Smooth muscle cell (in vitro differentiated cells): ENCODE data around the gene MYL3. TPM values are rescaled to one million over a fixed set of nuclear protein-coding genes. Genes with fewer than 3 reads are reported as not detected.

Experiments
- DNase-seq: peaks from one replicate; lab custom pipeline; 2025; ENCODE audit not compliant: unreplicated experiment; lab: John Stamatoyannopoulos, UW
- H2AFZ ChIP-seq: fragments of 200-600 bp; sonication (generic); 2 replicates; pipeline ENCODE4 v1.6.0; 2016; ENCODE audit warnings: antibody characterized with exemption, low read depth, mild to moderate bottlenecking
- H3F3A ChIP-seq: fragments of 200-600 bp; sonication (generic); 2 replicates; pipeline ENCODE4 v1.6.0; 2017; ENCODE audit warnings: antibody characterized with exemption, low read depth
- H3K27ac ChIP-seq: fragments of 200-600 bp; sonication (generic); 2 replicates; pipeline ENCODE4 v1.5.1; 2016; ENCODE audit warnings: low read depth, mild to moderate bottlenecking
- H3K27me3 ChIP-seq: fragments of 200-600 bp; sonication (generic); 2 replicates; pipeline ENCODE4 v1.6.1; 2016; ENCODE audit warnings: low read depth, mild to moderate bottlenecking
- H3K36me3 ChIP-seq: fragments of 200-600 bp; sonication (generic); 2 replicates; pipeline ENCODE4 v1.5.1; 2016; ENCODE audit warnings: low read depth
- H3K4me1 ChIP-seq: fragments of 200-600 bp; sonication (generic); 2 replicates; pipeline ENCODE4 v1.5.1; 2016; ENCODE audit warnings: low read depth
- H3K4me2 ChIP-seq: fragments of 200-600 bp; sonication (generic); 2 replicates; pipeline ENCODE4 v1.6.0; 2016; ENCODE audit warnings: mild to moderate bottlenecking
- H3K4me3 ChIP-seq: fragments of 200-600 bp; sonication (generic); 2 replicates; pipeline ENCODE4 v1.5.1; 2016; ENCODE audit warnings: mild to moderate bottlenecking
- H3K79me2 ChIP-seq: fragments of 200-600 bp; sonication (generic); 2 replicates; pipeline ENCODE4 v1.6.0; 2016; ENCODE audit warnings: low read depth, mild to moderate bottlenecking
- H3K9ac ChIP-seq: fragments of 200-600 bp; sonication (generic); 2 replicates; pipeline ENCODE4 v1.6.0; 2016; ENCODE audit warnings: low read depth
- H3K9me3 ChIP-seq: fragments of 200-600 bp; sonication (generic); replicated peaks from 2 replicates; pipeline ENCODE4 v1.5.1; 2016; ENCODE audit warnings: low read depth
- H4K20me1 ChIP-seq: fragments of 200-600 bp; sonication (generic); 2 replicates; pipeline ENCODE4 v1.6.0; 2016; ENCODE audit warnings: low read depth
- WGBS: methylation state at CpG from one replicate; pipeline ENCODE4 v1.1.7; 2016; ENCODE audit warnings: low lambda C conversion rate; 5-methylcytosine and 5-hydroxymethylcytosine counted together
- polyA plus RNA-seq: library from polyadenylated mRNA; unstranded; fragments of >200 nt; fragmentation: Nextera tagmentation; extraction: Ambion mirVana; gene quantifications from 2 replicates; pipeline ENCODE4 v1.2.1, GENCODE V29; 2016
- total RNA-seq: library from RNA; depleted of rRNA; stranded (reverse); fragments of >200 nt; gene quantifications from 2 replicates; pipeline ENCODE4 v1.2.3, GENCODE V29; 2014
- TF ChIP-seq, protein P1 (sequence below): fragments of 200-600 bp; sonication (generic); IDR thresholded peaks from 2 replicates; pipeline ENCODE4 v1.5.1; 2017; ENCODE audit warnings: borderline replicate concordance, mild to moderate bottlenecking, antibody characterized with exemption; ENCODE audit not compliant: insufficient read depth, poor library complexity, severe bottlenecking

MYL3 gene
- total and polyA plus RNA-seq, 2 experiments from 2014 or later: 8.4 to 25.6 TPM

DNA sequence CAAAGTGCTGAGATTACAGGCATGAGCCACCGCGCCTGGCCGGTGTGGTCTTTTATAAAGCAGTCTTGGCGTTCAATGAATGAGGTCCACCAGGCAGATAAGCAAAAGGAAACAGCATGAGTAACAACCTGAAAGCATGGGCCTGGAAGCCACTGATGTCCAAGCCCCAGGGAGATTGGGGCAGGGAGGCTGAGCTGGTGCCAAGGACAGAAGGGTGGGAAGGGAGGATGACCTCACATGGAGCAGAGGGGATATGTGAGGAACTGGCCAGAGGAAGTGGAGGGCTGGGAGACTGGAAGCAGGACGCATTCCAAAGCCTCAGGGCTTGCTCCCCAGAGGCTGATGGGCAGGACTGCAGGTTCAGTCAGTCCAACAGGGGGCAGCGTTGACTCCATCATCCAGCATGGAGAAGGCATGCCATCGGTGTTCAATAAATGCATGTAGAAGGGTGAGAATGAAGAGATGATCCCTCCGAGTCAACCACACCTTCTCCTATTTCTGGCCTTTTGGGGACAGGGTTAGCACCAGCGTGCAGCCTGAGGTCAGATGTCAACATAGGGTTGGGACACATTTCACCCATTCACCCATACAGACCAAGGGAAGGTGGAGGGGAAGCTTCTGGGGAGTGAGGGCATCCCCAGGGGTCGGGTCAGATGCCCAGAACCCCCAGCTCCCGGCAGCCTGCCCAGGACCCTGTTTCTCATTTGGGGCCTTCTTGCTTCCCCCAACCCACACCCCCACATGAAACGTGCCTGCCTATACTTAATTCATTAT is 14.8 kb downstream of the MYL3 start:
- Histone ChIP-seq H3K4me2 (no peak overlapping the region), H3K79me2 (no peaks in the 10 kb centered on the region), H3K27ac (no peak overlapping the region), H4K20me1 (no peaks in the 10 kb centered on the region), H3K9me3 (no peaks in the 10 kb centered on the region), H3F3A (peaks cover 14% of the 10 kb centered on the region), H3K4me1 (peaks cover 14% of the 10 kb centered on the region), H3K27me3 (no peaks in the 10 kb centered on the region), H3K4me3 (no peak overlapping the region), H3K9ac (no peak overlapping the region), H2AFZ (no peak overlapping the region), H3K36me3 (no peaks in the 10 kb centered on the region)
- TF ChIP-seq, protein P1, sequence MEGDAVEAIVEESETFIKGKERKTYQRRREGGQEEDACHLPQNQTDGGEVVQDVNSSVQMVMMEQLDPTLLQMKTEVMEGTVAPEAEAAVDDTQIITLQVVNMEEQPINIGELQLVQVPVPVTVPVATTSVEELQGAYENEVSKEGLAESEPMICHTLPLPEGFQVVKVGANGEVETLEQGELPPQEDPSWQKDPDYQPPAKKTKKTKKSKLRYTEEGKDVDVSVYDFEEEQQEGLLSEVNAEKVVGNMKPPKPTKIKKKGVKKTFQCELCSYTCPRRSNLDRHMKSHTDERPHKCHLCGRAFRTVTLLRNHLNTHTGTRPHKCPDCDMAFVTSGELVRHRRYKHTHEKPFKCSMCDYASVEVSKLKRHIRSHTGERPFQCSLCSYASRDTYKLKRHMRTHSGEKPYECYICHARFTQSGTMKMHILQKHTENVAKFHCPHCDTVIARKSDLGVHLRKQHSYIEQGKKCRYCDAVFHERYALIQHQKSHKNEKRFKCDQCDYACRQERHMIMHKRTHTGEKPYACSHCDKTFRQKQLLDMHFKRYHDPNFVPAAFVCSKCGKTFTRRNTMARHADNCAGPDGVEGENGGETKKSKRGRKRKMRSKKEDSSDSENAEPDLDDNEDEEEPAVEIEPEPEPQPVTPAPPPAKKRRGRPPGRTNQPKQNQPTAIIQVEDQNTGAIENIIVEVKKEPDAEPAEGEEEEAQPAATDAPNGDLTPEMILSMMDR: peak; percentile 43
- DNase-seq: no peak
- WGBS: 54% methylated on average over 12 of the region's 12 CpGs

DNA sequence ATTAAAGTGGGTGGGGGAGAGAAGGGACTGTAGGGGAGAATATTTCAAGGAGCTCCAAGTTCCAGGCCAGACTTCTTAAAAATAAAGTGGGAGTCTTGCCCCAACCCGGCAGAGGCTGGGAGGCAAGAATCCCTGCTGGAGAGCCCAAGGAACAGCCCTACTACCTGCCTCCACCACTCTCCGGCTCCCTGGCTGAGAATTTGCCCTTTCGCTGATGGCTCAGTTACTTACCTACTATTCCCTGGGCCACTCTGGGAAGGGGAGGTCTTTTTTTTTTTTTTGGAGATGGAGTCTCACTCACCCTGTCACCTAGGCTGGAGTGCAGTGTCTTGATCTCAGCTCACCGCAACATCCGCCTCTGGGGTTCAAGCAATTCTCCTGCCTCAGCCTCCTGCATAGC is 15.5 kb downstream of the MYL3 start:
- no peaks in the 10 kb centered on the region for H3K79me2 ChIP-seq
- no peak overlapping the region for H3K27ac ChIP-seq
- peaks cover 14% of the 10 kb centered on the region for H3K4me1 ChIP-seq
- H2AFZ ChIP-seq: no peak overlapping the region
- no peak overlapping the region for H3K4me3 ChIP-seq
- H3K9me3 ChIP-seq: no peaks in the 10 kb centered on the region
- no peaks in the 10 kb centered on the region for H4K20me1 ChIP-seq
- H3K4me2 ChIP-seq: no peak overlapping the region
- TF ChIP-seq, protein P1: no peak
- H3F3A ChIP-seq: peaks cover 14% of the 10 kb centered on the region
- H3K27me3 ChIP-seq: no peaks in the 10 kb centered on the region
- 91% methylated on average over 5 of the region's 5 CpGs for WGBS
- DNase-seq: no peak
- H3K9ac ChIP-seq: no peak overlapping the region
- no peaks in the 10 kb centered on the region for H3K36me3 ChIP-seq

DNA sequence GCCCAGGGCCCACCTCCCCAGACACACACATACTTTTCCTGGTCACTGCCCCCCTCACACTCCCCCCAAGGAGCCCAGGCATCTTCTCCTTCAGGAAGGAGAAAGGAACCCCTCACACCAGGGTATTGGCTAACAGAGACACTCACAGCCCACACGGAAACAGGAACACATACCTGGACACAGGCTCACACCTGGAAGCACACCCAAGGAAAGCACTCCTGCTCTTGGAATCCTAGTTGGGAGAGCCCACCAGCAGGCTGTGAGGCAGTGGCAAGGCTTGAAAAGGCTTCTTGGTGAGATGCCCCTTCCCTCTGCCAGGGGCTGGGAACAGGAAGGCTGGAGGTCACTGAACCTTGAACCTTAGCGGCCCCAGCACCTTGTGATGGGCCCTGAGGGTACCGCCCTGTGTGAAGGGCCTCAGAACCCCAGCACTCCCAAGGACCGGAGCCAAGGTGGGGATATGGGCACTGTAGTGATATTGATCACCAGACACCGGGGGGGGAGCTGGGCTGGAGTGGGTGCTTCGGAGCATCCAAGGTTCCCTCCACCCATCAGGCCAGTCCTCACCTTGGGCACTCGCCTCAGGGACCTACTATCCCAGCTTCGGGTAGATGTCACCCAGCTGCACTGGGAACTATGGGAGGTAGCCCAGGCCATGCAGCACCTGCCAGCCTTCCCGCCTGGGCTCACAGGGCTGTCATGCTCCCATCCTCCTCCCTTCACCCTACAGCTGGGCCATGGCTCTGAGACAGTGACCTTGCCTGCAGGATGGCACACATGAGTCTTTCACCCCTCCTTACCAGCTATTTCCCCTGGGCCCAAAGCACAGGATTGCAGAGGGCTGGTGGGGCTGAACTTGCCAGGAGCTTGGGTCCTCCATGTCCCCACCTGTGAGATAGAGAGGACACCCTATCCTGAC is 16.4 kb downstream of the MYL3 start:
- Histone ChIP-seq H3K9me3 (no peaks in the 10 kb centered on the region), H3K9ac (peak overlapping the region; percentile 0), H2AFZ (no peak overlapping the region), H3K27me3 (no peaks in the 10 kb centered on the region), H3K4me2 (peak overlapping the region; percentile 83), H3K79me2 (no peaks in the 10 kb centered on the region), H4K20me1 (no peaks in the 10 kb centered on the region), H3K4me3 (peak overlapping the region; percentile 44), H3F3A (peaks cover 14% of the 10 kb centered on the region), H3K27ac (peak overlapping the region; percentile 87), H3K4me1 (peaks cover 14% of the 10 kb centered on the region), H3K36me3 (no peaks in the 10 kb centered on the region)
- 97% methylated on average over 9 of the region's 9 CpGs for WGBS
- TF ChIP-seq, protein P1: no peak
- DNase-seq: no peak
